Naive thymus-derived CD4-positive, alpha-beta T cell (primary cell): ENCODE data around the gene CENPM. TPM values are rescaled to one million over a fixed set of nuclear protein-coding genes. Genes with fewer than 3 reads are reported as not detected.
A peak's percentile ranks its signal among the peaks of the same experiment; 100 is the strongest.

Experiments used
- ATAC-seq: fragments of 150-1000 bp; cut with Tn5 transposase; 2 replicates; pipeline ENCODE4 v1.10.0; 2021; ENCODE audit warnings: mild to moderate bottlenecking, moderate library complexity
- CTCF ChIA-PET: fragments of 350-600 bp; sonication (Branson Sonifier 250); formaldehyde crosslinking; loops from one replicate; lab custom pipeline; 2021; ENCODE audit warnings: antibody characterized with exemption; lab: Charles Lee
- POLR2A ChIA-PET: fragments of 350-600 bp; sonication (Branson Sonifier 250); formaldehyde crosslinking; loops from one replicate; lab custom pipeline; 2021; ENCODE audit warnings: antibody characterized with exemption, inconsistent platforms; lab: Charles Lee
- DNase-seq, 9 donors: peaks; one replicate each; pipeline versions ENCODE4 v3.0.0 to v3.0.0-alpha.2; 2020 to 2022; ENCODE audit warnings: mixed read lengths in 1 of 9
- H3K27ac ChIP-seq: one replicate; pipeline ENCODE4 v1.7.0; 2013; ENCODE audit warnings: mild to moderate bottlenecking, low read depth, low read length, moderate library complexity
- H3K27me3 ChIP-seq, 2 donors: one replicate each; pipeline ENCODE4 v1.7.0; 2013; ENCODE audit warnings: low read length in 2 of 2, mild to moderate bottlenecking in 2 of 2, moderate library complexity in 2 of 2; ENCODE audit not compliant: control insufficient read depth in 2 of 2, insufficient read depth in 2 of 2
- H3K36me3 ChIP-seq, 3 experiments: 1 replicate in 2 of 3; 2 replicates in 1 of 3; pipeline ENCODE4 v1.7.0; 2013; ENCODE audit warnings: low read length in 3 of 3, mild to moderate bottlenecking in 3 of 3, moderate library complexity in 1 of 3; ENCODE audit not compliant: insufficient read depth in 3 of 3, control insufficient read depth in 2 of 3
- H3K4me1 ChIP-seq, 2 donors: one replicate each; pipeline ENCODE4 v1.7.0; 2013; ENCODE audit warnings: low read length in 2 of 2, mild to moderate bottlenecking in 2 of 2, moderate library complexity in 1 of 2; ENCODE audit not compliant: control insufficient read depth in 2 of 2, insufficient read depth in 2 of 2
- H3K4me3 ChIP-seq: 2 replicates; pipeline ENCODE4 v1.7.0; 2013; ENCODE audit warnings: mild to moderate bottlenecking, low read length
- H3K9me3 ChIP-seq, 3 experiments: 1 replicate in 2 of 3; 2 replicates in 1 of 3; pipeline ENCODE4 v1.7.0; 2013; ENCODE audit warnings: low read length in 3 of 3; ENCODE audit not compliant: control insufficient read depth in 2 of 3
- H3K27ac Mint-ChIP-seq, 9 donors: one replicate each; pipeline ENCODE4 v1.8.0; 2020 to 2022; ENCODE audit warnings: mixed read lengths in 9 of 9, mild to moderate bottlenecking in 8 of 9, moderate library complexity in 5 of 9, inconsistent platforms in 2 of 9
- H3K27me3 Mint-ChIP-seq, 5 donors: one replicate each; pipeline ENCODE4 v1.8.0; 2021 to 2022; ENCODE audit warnings: mixed read lengths in 5 of 5, mild to moderate bottlenecking in 1 of 5
- H3K36me3 Mint-ChIP-seq, 5 donors: one replicate each; pipeline ENCODE4 v1.8.0; 2020 to 2022; ENCODE audit warnings: mixed read lengths in 5 of 5, mild to moderate bottlenecking in 3 of 5, inconsistent platforms in 1 of 5
- H3K4me1 Mint-ChIP-seq, 7 donors: one replicate each; pipeline ENCODE4 v1.8.0; 2020 to 2022; ENCODE audit warnings: mixed read lengths in 7 of 7, mild to moderate bottlenecking in 3 of 7, inconsistent platforms in 1 of 7
- H3K4me3 Mint-ChIP-seq, 10 donors: one replicate each; pipeline ENCODE4 v1.8.0; 2020 to 2022; ENCODE audit warnings: mild to moderate bottlenecking in 10 of 10, mixed read lengths in 10 of 10, moderate library complexity in 6 of 10, inconsistent platforms in 2 of 10
- H3K9me3 Mint-ChIP-seq, 11 donors: one replicate each; pipeline ENCODE4 v1.8.0; 2020 to 2022; ENCODE audit warnings: mixed read lengths in 11 of 11, mild to moderate bottlenecking in 4 of 11, inconsistent platforms in 1 of 11, moderate library complexity in 1 of 11
- intact Hi-C, 2 donors: fragments of 100-400 bp; cut with micrococcal nuclease; formaldehyde crosslinking; loops; one replicate each; pipeline ENCODE4 v1.15.1; 2023
- polyA plus RNA-seq, 2 donors: library from polyadenylated mRNA; unstranded; fragments of 300-500 nt; fragmentation: Illumina TruSeq; gene quantifications; one replicate each; pipeline ENCODE4 v1.2.3, GENCODE V29; 2021
- total RNA-seq, 6 experiments: library from RNA in 5 of 6; stranded (reverse) in 5 of 6; gene quantifications; 1 replicate in 5 of 6; 2 replicates in 1 of 6; pipeline ENCODE4 v1.2.3 and lab custom pipeline; 2021 to 2026

The CENPM gene
- total and polyA plus RNA-seq, 7 experiments from 2014 or later = 2.3 to 51.1 (median 8.1) TPM

GRCh38 chr22:41917375-41917902 lies 29.5 kb downstream of the CENPM start:
- H3K27ac Mint-ChIP-seq = no peak overlapping the region
- CTCF ChIA-PET = no interaction called here

GRCh38 chr22:41916745-41917358 lies 30.1 kb downstream of the CENPM start:
- intact Hi-C loops = no loop called here
- H3K27me3 Mint-ChIP-seq = peaks cover 18 to 47% (median 27%) of the 10 kb centered on the region in 5 donors
- no peak for DNase-seq
- ATAC-seq = no peak
- H3K9me3 ChIP-seq = no peaks in the 10 kb centered on the region
- ChIA-PET CTCF (no interaction called here), POLR2A (interaction anchor here (0.6 to 3.3 kb wide), 5 partner anchors 9 to 180 kb away, joined by 3 to 14 read pairs (median 4); partner anchors contain the start of gene TNFRSF13C)
- H3K9me3 Mint-ChIP-seq = peaks cover 0 to 2% (median 0%) of the 10 kb centered on the region in 11 donors
- H3K36me3 ChIP-seq = no peaks in the 10 kb centered on the region
- no peak overlapping the region for H3K4me3 ChIP-seq
- H3K4me1 Mint-ChIP-seq = peaks cover 4 to 24% (median 17%) of the 10 kb centered on the region in 7 donors
- peaks cover 6 to 14% of the 10 kb centered on the region in 2 donors for H3K4me1 ChIP-seq
- peak overlapping the region in 3 of 10 donors; percentile 32 to 44 (median 39) for H3K4me3 Mint-ChIP-seq
- H3K27ac Mint-ChIP-seq = peak overlapping the region in 1 of 9 donors; percentile 51
- H3K27ac ChIP-seq = no peak overlapping the region
- H3K36me3 Mint-ChIP-seq = no peaks in the 10 kb centered on the region
- peaks cover 7 to 11% of the 10 kb centered on the region in 2 donors for H3K27me3 ChIP-seq

More at GRCh38 chr22:41917375-41917902, 29.5 kb downstream of the CENPM start:
- ATAC-seq (no peak), DNase-seq (no peak)
- H3K4me1 Mint-ChIP-seq = peaks cover 4 to 24% (median 17%) of the 10 kb centered on the region in 7 donors
- peaks cover 15 to 41% (median 24%) of the 10 kb centered on the region in 5 donors for H3K27me3 Mint-ChIP-seq
- Histone ChIP-seq H3K27me3 (peaks cover 6 to 11% of the 10 kb centered on the region in 2 donors), H3K27ac (no peak overlapping the region), H3K36me3 (no peaks in the 10 kb centered on the region), H3K9me3 (no peaks in the 10 kb centered on the region), H3K4me3 (no peak overlapping the region), H3K4me1 (peaks cover 6 to 14% of the 10 kb centered on the region in 2 donors)
- peak overlapping the region in 1 of 10 donors; percentile 39 for H3K4me3 Mint-ChIP-seq
- no peaks in the 10 kb centered on the region for H3K36me3 Mint-ChIP-seq
- peaks cover 0 to 2% (median 0%) of the 10 kb centered on the region in 11 donors for H3K9me3 Mint-ChIP-seq
- POLR2A ChIA-PET = interaction anchor here (1.0 to 3.3 kb wide), 2 partner anchors 9 to 23 kb away, joined by 4 to 14 read pairs; partner anchors contain the start of gene TNFRSF13C
- intact Hi-C loops = no loop called here

- H3K4me1 Mint-ChIP-seq = peaks cover 4 to 28% (median 23%) of the 10 kb centered on the region in 7 donors
- Histone ChIP-seq H3K4me1 (peaks cover 6 to 14% of the 10 kb centered on the region in 2 donors), H3K36me3 (no peaks in the 10 kb centered on the region), H3K27ac (no peak overlapping the region), H3K4me3 (no peak overlapping the region), H3K27me3 (peaks cover 7 to 17% of the 10 kb centered on the region in 2 donors), H3K9me3 (no peaks in the 10 kb centered on the region)
- H3K9me3 Mint-ChIP-seq = peaks cover 0 to 2% (median 0%) of the 10 kb centered on the region in 11 donors
- ATAC-seq (no peak), DNase-seq (no peak)
- intact Hi-C loops = loop anchor here in 1 of 2 donors (1.0 kb wide), 2 partner anchors 10 to 25 kb away; partner anchors contain the start of gene TNFRSF13C
- H3K36me3 Mint-ChIP-seq = no peaks in the 10 kb centered on the region
- ChIA-PET CTCF (interaction anchor here (0.7 kb wide), 1 partner anchor 13 kb away, joined by 3 read pairs; no protein-coding TSS in a partner anchor), POLR2A (interaction anchor here (0.6 to 3.3 kb wide), 5 partner anchors 10 to 179 kb away, joined by 3 to 14 read pairs (median 5); partner anchors contain the start of gene TNFRSF13C)
- peaks cover 25 to 55% (median 34%) of the 10 kb centered on the region in 5 donors for H3K27me3 Mint-ChIP-seq
- H3K27ac Mint-ChIP-seq = peak overlapping the region in 6 of 9 donors; percentile 13 to 53 (median 34)
- peak overlapping the region in 9 of 10 donors; percentile 25 to 66 (median 61) for H3K4me3 Mint-ChIP-seq
Observed at GRCh38 chr22:41915786-41916493, 31.0 kb downstream of the CENPM start.

GRCh38 chr22:41915035-41915785 lies 31.7 kb downstream of the CENPM start, which contains the start of gene SHISA8:
Gene SHISA8 (minus strand): TSS chr22:41915074. CDS start chr22:41914667, 407 bp downstream.
- H3K4me1 Mint-ChIP-seq = peaks cover 4 to 28% (median 23%) of the 10 kb centered on the region in 7 donors
- POLR2A ChIA-PET = interaction anchor here (1.0 to 3.3 kb wide), 3 partner anchors 11 to 25 kb away, joined by 5 to 14 read pairs (median 6); partner anchors contain the start of gene TNFRSF13C
- Histone ChIP-seq H3K9me3 (no peaks in the 10 kb centered on the region), H3K27me3 (peaks cover 7 to 17% of the 10 kb centered on the region in 2 donors), H3K36me3 (no peaks in the 10 kb centered on the region), H3K4me1 (peaks cover 6 to 14% of the 10 kb centered on the region in 2 donors), H3K27ac (no peak within 1 kb of the TSS), H3K4me3 (peak within 1 kb of the TSS; percentile 41)
- DNase-seq = peak in 8 of 9 donors; percentile 41 to 72 (median 63)
- CTCF ChIA-PET = interaction anchor here (0.6 kb wide), 1 partner anchor 548 kb away, joined by 5 read pairs; no protein-coding TSS in a partner anchor
- H3K9me3 Mint-ChIP-seq = peaks cover 0 to 2% (median 0%) of the 10 kb centered on the region in 11 donors
- intact Hi-C loops = loop anchor here in 1 of 2 donors (1.0 kb wide), 2 partner anchors 11 to 26 kb away; partner anchors contain the start of gene TNFRSF13C
- peak within 1 kb of the TSS in 3 of 9 donors; percentile 18 to 36 (median 33) for H3K27ac Mint-ChIP-seq
- peak within 1 kb of the TSS; percentile 44 to 83 (median 62) for H3K4me3 Mint-ChIP-seq
- no peaks in the 10 kb centered on the region for H3K36me3 Mint-ChIP-seq
- H3K27me3 Mint-ChIP-seq = peaks cover 25 to 58% (median 34%) of the 10 kb centered on the region in 5 donors
- peak; percentile 70 for ATAC-seq

GRCh38 chr22:41914611-41915034 lies 32.3 kb downstream of the CENPM start:
- peaks cover 0 to 2% (median 0%) of the 10 kb centered on the region in 11 donors for H3K9me3 Mint-ChIP-seq
- DNase-seq (no peak), ATAC-seq (no peak)
- no peaks in the 10 kb centered on the region for H3K36me3 Mint-ChIP-seq
- no peak overlapping the region for H3K27ac Mint-ChIP-seq
- peaks cover 6 to 14% of the 10 kb centered on the region in 2 donors for H3K4me1 ChIP-seq
- H3K27me3 ChIP-seq = peaks cover 7 to 17% of the 10 kb centered on the region in 2 donors
- H3K4me3 ChIP-seq = no peak overlapping the region
- H3K9me3 ChIP-seq = no peaks in the 10 kb centered on the region
- H3K27me3 Mint-ChIP-seq = peaks cover 25 to 58% (median 34%) of the 10 kb centered on the region in 5 donors
- H3K4me3 Mint-ChIP-seq = peak overlapping the region in 1 of 10 donors; percentile 61
- H3K4me1 Mint-ChIP-seq = peaks cover 4 to 28% (median 23%) of the 10 kb centered on the region in 7 donors
- H3K36me3 ChIP-seq = no peaks in the 10 kb centered on the region
- POLR2A ChIA-PET = interaction anchor here (0.8 to 3.3 kb wide), 3 partner anchors 10 to 26 kb away, joined by 3 to 14 read pairs (median 5); partner anchors contain the start of gene TNFRSF13C
- H3K27ac ChIP-seq = no peak overlapping the region
- intact Hi-C loops = loop anchor here in 1 of 2 donors (1.0 kb wide), 2 partner anchors 12 to 27 kb away; partner anchors contain the start of gene TNFRSF13C
- CTCF ChIA-PET = interaction anchor here (0.6 to 0.7 kb wide), 2 partner anchors 59 to 549 kb away, joined by 4 to 5 read pairs; no protein-coding TSS in a partner anchor
